OCI-LY1 (cell line): ENCODE results near the gene KXD1.

ENCODE experiments used
- CTCF ChIP-seq: fragments of 200-600 bp; sonication (generic), shearing (Covaris generic); IDR thresholded peaks from 2 replicates; pipeline ENCODE4 v1.5.1; 2017; ENCODE audit warnings: mild to moderate bottlenecking, antibody characterized with exemption, low read length, moderate library complexity, mixed read lengths
- EZH2 ChIP-seq: fragments of 200-600 bp; sonication (generic), shearing (Covaris generic); IDR thresholded peaks from 2 replicates; pipeline ENCODE4 v1.8.0; 2017; ENCODE audit warnings: borderline replicate concordance, mixed run types, mild to moderate bottlenecking, antibody characterized with exemption, low read length, moderate library complexity, mixed read lengths

GRCh38 chr19:18605546-18606280, 48.0 kb downstream of the KXD1 start:
- no peak for TF ChIP-seq CTCF
- TF ChIP-seq EZH2, result no peak
